ENCODE measurements around the gene RPL13.

RPL13 gene

GRCh38 chr16:89607937-89608740 lies 47.7 kb downstream of the RPL13 start:
- H3K9ac ChIP-seq (ENCODE audit: low read length): no peak overlapping the region

GRCh38 chr16:89610108-89610453 lies 49.6 kb downstream of the RPL13 start:
- Histone ChIP-seq H3K36me3 (replicated peaks; ENCODE audit: insufficient read depth, low read length) (no peaks in the 10 kb centered on the region), H4K20me1 (ENCODE audit: insufficient read depth, low read length) (no peaks in the 10 kb centered on the region), H3K9me3 (replicated peaks; ENCODE audit: insufficient read depth, low read length) (no peaks in the 10 kb centered on the region), H3K4me2 (ENCODE audit: low read depth, low read length) (no peak overlapping the region), H3K4me1 (ENCODE audit: low read length) (peaks cover 10% of the 10 kb centered on the region; the same call in 1 of the 2 replicates), H3K27me3 (replicated peaks; ENCODE audit: insufficient read depth, low read length) (no peaks in the 10 kb centered on the region), H3K79me2 (ENCODE audit: low read length) (no peaks in the 10 kb centered on the region), H3K9ac (ENCODE audit: low read length) (no peak overlapping the region), H3K9me2 (replicated peaks; ENCODE audit: insufficient read depth, low read length) (no peaks in the 10 kb centered on the region), H3K27ac (ENCODE audit: low read length) (no peak overlapping the region), H3K4me3 (ENCODE audit: low read length) (no peak overlapping the region), H3F3A (ENCODE audit: insufficient read depth, low read length) (no peaks in the 10 kb centered on the region), H2AFZ (ENCODE audit: low read length) (no peak overlapping the region)
- TF ChIP-seq EZH2phosphoT487 (IDR thresholded peaks at IDR 0.05; ENCODE audit: low read length) (no peak), EZH2 (optimal IDR thresholded peaks at IDR 0.05; ENCODE audit: low read depth, low read length) (no peak), CTCF (IDR thresholded peaks at IDR 0.05; ENCODE audit: low read length) (no peak)
- DNase-seq: no peak

More at GRCh38 chr16:89607937-89608740, 47.7 kb downstream of the RPL13 start:
- no peaks in the 10 kb centered on the region for H3K27me3 ChIP-seq (replicated peaks; ENCODE audit: insufficient read depth, low read length)
- no peaks in the 10 kb centered on the region for H3K9me3 ChIP-seq (replicated peaks; ENCODE audit: insufficient read depth, low read length)
- no peak overlapping the region for H3K27ac ChIP-seq (ENCODE audit: low read length)
- H3K4me2 ChIP-seq (ENCODE audit: low read depth, low read length): no peak overlapping the region
- no peaks in the 10 kb centered on the region for H3K79me2 ChIP-seq (ENCODE audit: low read length)
- H2AFZ ChIP-seq (ENCODE audit: low read length): no peak overlapping the region
- no peaks in the 10 kb centered on the region for H3K36me3 ChIP-seq (replicated peaks; ENCODE audit: insufficient read depth, low read length)
- peaks cover 4% of the 10 kb centered on the region; the same call in 1 of the 2 replicates for H3K4me1 ChIP-seq (ENCODE audit: low read length)
- H3K9me2 ChIP-seq (replicated peaks; ENCODE audit: insufficient read depth, low read length): no peaks in the 10 kb centered on the region
- TF ChIP-seq EZH2 (optimal IDR thresholded peaks at IDR 0.05; ENCODE audit: low read depth, low read length): no peak
- no peak for TF ChIP-seq CTCF (IDR thresholded peaks at IDR 0.05; ENCODE audit: low read length)
- no peak for TF ChIP-seq EZH2phosphoT487 (IDR thresholded peaks at IDR 0.05; ENCODE audit: low read length)
- no peak overlapping the region for H3K4me3 ChIP-seq (ENCODE audit: low read length)
- H3F3A ChIP-seq (ENCODE audit: insufficient read depth, low read length): no peaks in the 10 kb centered on the region
- H4K20me1 ChIP-seq (ENCODE audit: insufficient read depth, low read length): no peaks in the 10 kb centered on the region
- no peak for DNase-seq

- Histone ChIP-seq H2AFZ (ENCODE audit: low read length) (no peak overlapping the region), H3K9me2 (replicated peaks; ENCODE audit: insufficient read depth, low read length) (no peaks in the 10 kb centered on the region), H3F3A (ENCODE audit: insufficient read depth, low read length) (no peaks in the 10 kb centered on the region), H3K4me1 (ENCODE audit: low read length) (peaks cover 10% of the 10 kb centered on the region; the same call in 1 of the 2 replicates), H3K9me3 (replicated peaks; ENCODE audit: insufficient read depth, low read length) (no peaks in the 10 kb centered on the region), H4K20me1 (ENCODE audit: insufficient read depth, low read length) (no peaks in the 10 kb centered on the region), H3K27ac (ENCODE audit: low read length) (no peak overlapping the region), H3K4me3 (ENCODE audit: low read length) (no peak overlapping the region), H3K79me2 (ENCODE audit: low read length) (no peaks in the 10 kb centered on the region), H3K36me3 (replicated peaks; ENCODE audit: insufficient read depth, low read length) (no peaks in the 10 kb centered on the region), H3K9ac (ENCODE audit: low read length) (no peak overlapping the region), H3K27me3 (replicated peaks; ENCODE audit: insufficient read depth, low read length) (no peaks in the 10 kb centered on the region), H3K4me2 (ENCODE audit: low read depth, low read length) (peak overlapping the region; percentile 37; the same call in 1 of the 2 replicates)
- TF ChIP-seq EZH2 (optimal IDR thresholded peaks at IDR 0.05; ENCODE audit: low read depth, low read length) (no peak), CTCF (IDR thresholded peaks at IDR 0.05; ENCODE audit: low read length) (no peak), EZH2phosphoT487 (IDR thresholded peaks at IDR 0.05; ENCODE audit: low read length) (no peak)
- DNase-seq: no peak
Observed at GRCh38 chr16:89612415-89613166, 52.1 kb downstream of the RPL13 start.

Measured in MM.1S (cell line).